Glutamatergic neuron (in vitro differentiated cells): Measurements from ENCODE around the gene NEIL1. TPM values are rescaled to one million over a fixed set of nuclear protein-coding genes. Genes with fewer than 3 reads are reported as not detected.
"Not testable (repeated sequence)": the region's sequence is repeated elsewhere in the genome, so short reads cannot be mapped to it uniquely, and the experiment has no call there.

Experiments
- DNase-seq: peaks from one replicate; pipeline ENCODE4 v3.0.0; 2022
- H3K27ac Mint-ChIP-seq: one replicate; pipeline ENCODE4 v1.8.0; 2020; ENCODE audit warnings: mild to moderate bottlenecking, mixed read lengths, inconsistent platforms; ENCODE audit not compliant: unreplicated experiment
- H3K27me3 Mint-ChIP-seq: one replicate; pipeline ENCODE4 v1.8.0; 2020; ENCODE audit warnings: mild to moderate bottlenecking, moderate library complexity, mixed read lengths, inconsistent platforms; ENCODE audit not compliant: unreplicated experiment
- H3K36me3 Mint-ChIP-seq: one replicate; pipeline ENCODE4 v1.8.0; 2020; ENCODE audit warnings: mild to moderate bottlenecking, mixed read lengths, inconsistent platforms; ENCODE audit not compliant: unreplicated experiment
- H3K4me1 Mint-ChIP-seq: one replicate; pipeline ENCODE4 v1.8.0; 2020; ENCODE audit warnings: mild to moderate bottlenecking, low read depth, mixed read lengths, inconsistent platforms; ENCODE audit not compliant: unreplicated experiment
- H3K4me3 Mint-ChIP-seq: one replicate; pipeline ENCODE4 v1.8.0; 2020; ENCODE audit warnings: mild to moderate bottlenecking, mixed read lengths, inconsistent platforms; ENCODE audit not compliant: unreplicated experiment
- H3K9me3 Mint-ChIP-seq: one replicate; pipeline ENCODE4 v1.8.0; 2020; ENCODE audit warnings: mild to moderate bottlenecking, moderate library complexity, mixed read lengths, inconsistent platforms; ENCODE audit not compliant: unreplicated experiment
- CTCF ChIP-seq: fragments of 200-600 bp; sonication (generic); IDR thresholded peaks from one replicate; pipeline ENCODE4 v1.5.0; 2021; ENCODE audit not compliant: partially characterized antibody, unreplicated experiment
- total RNA-seq: library from RNA; stranded (reverse); fragmentation: NEBNext Ultra II Directional; extraction: Animal tissue kit (Norgen Biotek cat#: 25700); gene quantifications from one replicate; pipeline ENCODE4 v1.2.1, GENCODE V29; 2021; ENCODE audit not compliant: unreplicated experiment

Gene NEIL1
- total RNA-seq, 1 donor from 2014 or later, result 11.8 TPM

DNA sequence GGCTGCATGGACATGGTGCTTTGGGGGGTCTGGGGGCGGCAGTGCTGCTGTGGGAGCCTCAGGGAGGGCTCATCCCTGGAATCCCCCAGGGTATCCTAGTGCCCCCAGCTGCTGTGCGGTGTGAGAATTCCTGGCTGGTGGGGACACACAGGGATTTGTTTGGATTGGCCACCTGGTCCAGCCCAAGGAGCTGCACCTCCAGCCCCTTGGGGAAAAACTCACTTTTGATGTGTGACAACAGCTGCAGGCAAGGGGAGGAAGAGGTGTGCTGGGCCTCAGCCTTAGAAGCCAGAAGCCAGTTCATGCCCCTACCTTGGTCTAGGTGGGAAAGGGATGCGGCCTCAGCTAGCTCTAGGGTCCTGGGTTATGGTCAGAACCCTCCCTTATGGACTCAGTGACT, 19.3 kb upstream of the NEIL1 start:
- Mint-ChIP-seq H3K9me3 (no peaks in the 10 kb centered on the region), H3K27ac (no peak overlapping the region), H3K4me3 (no peak overlapping the region), H3K27me3 (peaks cover 2% of the 10 kb centered on the region), H3K36me3 (no peaks in the 10 kb centered on the region), H3K4me1 (no peaks in the 10 kb centered on the region)
- DNase-seq, result no peak
- TF ChIP-seq CTCF, result no peak

DNA sequence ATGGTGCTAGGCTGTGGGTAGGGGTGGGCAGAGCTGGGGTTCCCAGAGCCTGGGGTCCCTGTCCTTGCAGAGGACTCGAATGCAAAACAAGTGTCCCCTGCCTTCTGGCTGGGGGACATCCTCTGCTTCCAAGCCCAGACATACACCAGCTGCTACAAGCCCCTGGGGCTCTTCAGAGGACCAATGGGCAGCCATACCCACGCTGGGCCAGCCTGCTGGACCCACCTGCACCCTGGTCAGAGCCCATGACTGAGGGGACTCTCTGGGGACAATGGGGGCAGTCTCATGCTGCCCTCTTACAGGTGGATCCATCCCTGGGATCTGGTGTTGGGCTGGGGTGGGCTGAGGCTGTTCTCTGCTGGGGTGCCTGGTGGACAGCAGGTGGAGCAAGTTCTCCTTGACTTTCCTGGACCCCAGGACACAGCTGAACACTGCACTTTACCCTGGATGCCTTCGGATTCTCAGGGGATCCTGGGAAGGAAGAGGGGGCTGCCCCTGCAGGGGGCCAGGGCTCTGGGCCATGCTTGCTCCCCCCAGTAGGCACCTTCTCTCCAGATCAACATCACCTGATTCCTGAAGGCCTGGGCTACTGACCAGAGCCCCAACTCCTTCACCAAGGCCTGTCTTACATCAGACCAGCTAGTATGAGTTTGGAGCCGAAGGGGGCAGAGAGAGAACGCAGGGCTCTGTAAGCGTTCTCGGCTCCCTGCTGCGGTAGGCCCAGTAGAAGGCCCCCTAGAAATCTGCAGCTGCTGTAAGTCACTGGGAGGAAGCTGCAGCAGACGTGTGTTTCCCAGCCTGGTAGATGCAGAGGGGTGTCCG, 18.1 kb upstream of the NEIL1 start:
- H3K27ac Mint-ChIP-seq, result no peak overlapping the region
- H3K27me3 Mint-ChIP-seq, result peaks cover 2% of the 10 kb centered on the region

DNA sequence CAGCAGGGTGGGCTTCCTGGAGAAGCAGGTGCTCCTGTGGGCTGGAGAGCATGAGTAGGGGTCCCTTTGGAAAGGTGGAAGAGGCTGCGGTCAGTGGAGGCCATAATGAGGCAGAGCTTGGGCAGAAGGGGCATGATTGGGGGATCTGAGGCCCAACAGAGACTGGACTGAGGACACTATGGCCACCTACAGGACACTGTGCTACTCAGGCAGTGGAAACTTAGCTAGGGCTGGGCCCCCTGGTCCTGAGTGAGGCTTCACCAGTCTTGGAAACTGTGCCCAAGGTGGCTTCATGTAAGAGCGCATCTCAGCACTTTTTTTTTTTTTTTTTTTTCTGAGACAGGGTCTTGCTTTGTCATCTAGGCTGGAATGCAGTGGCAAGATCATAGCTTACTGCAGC, 17.3 kb upstream of the NEIL1 start:
- no peaks in the 10 kb centered on the region for H3K36me3 Mint-ChIP-seq
- H3K9me3 Mint-ChIP-seq, result no peaks in the 10 kb centered on the region
- no peak overlapping the region for H3K4me3 Mint-ChIP-seq
- peaks cover 2% of the 10 kb centered on the region for H3K27me3 Mint-ChIP-seq
- H3K4me1 Mint-ChIP-seq, result no peaks in the 10 kb centered on the region
- DNase-seq, result no peak
- H3K27ac Mint-ChIP-seq, result no peak overlapping the region
- TF ChIP-seq CTCF, result no peak

More for the DNA sequence above, 18.1 kb upstream of the NEIL1 start:
- Mint-ChIP-seq H3K9me3 (no peaks in the 10 kb centered on the region), H3K36me3 (no peaks in the 10 kb centered on the region), H3K4me3 (no peak overlapping the region), H3K4me1 (no peaks in the 10 kb centered on the region)
- DNase-seq, result no peak
- TF ChIP-seq CTCF, result no peak

DNA sequence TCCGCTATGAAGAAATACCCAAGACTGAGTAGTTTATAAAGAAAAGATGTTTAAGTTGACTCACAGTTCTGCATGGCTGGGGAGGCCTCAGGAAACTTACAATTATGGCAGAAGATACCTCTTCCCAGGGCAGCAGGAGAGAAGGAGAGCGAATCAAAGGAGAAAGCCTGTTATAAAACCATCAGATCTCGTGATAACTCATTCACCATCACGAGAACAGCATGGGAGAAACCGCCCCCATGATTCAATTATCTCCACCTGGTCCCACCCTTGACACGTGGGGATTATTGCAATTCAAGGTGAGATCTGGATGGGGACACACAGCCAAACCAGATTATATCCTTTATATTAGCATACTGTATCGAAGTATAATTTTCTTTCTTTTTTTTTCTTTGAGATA, 14.7 kb upstream of the NEIL1 start:
- not testable (repeated sequence) for H3K4me1 Mint-ChIP-seq, H3K27ac Mint-ChIP-seq, DNase-seq, H3K4me3 Mint-ChIP-seq, H3K36me3 Mint-ChIP-seq
- Mint-ChIP-seq H3K9me3 (peaks cover 15% of the 10 kb centered on the region), H3K27me3 (peaks cover 10% of the 10 kb centered on the region)

DNA sequence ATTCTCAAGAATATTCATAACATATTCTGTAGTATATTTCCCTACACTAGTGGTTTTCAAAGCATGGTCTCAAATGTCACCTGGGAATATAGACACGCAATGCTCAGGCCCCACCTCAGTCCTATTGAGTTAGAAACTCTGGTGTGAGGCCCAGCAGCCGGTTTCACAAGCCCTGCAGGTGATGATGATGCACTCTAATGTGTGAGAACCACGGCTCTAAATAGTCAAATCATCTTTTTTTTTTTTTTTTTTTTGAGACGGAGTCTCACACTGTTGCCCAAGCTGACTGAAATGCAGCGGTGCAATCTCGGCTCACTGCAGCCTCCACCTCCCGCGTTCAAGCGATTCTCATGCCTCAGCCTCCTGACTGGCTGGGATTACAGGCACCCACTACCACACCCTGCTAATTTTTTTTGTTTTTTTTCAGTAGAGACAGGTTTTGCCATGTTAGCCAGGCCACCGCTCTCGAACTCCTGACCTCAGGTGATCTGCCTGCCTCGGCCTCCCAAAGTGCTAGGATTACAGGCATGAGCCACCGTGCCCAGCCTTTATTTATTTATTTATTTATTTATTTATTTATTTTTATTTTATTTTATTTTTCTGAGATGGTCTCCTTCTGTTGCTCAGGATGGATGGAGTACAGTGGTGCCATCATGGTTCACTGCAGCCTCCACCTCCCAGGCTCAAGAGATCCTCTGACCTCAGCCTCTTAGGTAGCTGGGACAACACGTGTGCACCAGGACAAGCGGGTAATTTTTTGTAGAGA, 13.0 kb upstream of the NEIL1 start:
- not testable (repeated sequence) for H3K27ac Mint-ChIP-seq, DNase-seq, H3K36me3 Mint-ChIP-seq, H3K4me3 Mint-ChIP-seq, H3K4me1 Mint-ChIP-seq
- Mint-ChIP-seq H3K27me3 (peaks cover 10% of the 10 kb centered on the region), H3K9me3 (peaks cover 15% of the 10 kb centered on the region)

- Mint-ChIP-seq H3K36me3 (no peaks in the 10 kb centered on the region), H3K9me3 (peaks cover 15% of the 10 kb centered on the region), H3K27ac (peak overlapping the region; percentile 81), H3K4me1 (peaks cover 4% of the 10 kb centered on the region), H3K4me3 (peak overlapping the region; percentile 98), H3K27me3 (peaks cover 10% of the 10 kb centered on the region)
- DNase-seq, result no peak
- no peak for TF ChIP-seq CTCF
These were observed 11.5 kb upstream of the NEIL1 start for GRCh38 chr15:75335313-75335704.
